Hematopoietic multipotent progenitor cell (in vitro differentiated cells): ENCODE results near the gene DNAH9. TPM values are rescaled to one million over a fixed set of nuclear protein-coding genes. Genes with fewer than 3 reads are reported as not detected.
"Not testable (repeated sequence)": the region's sequence is repeated elsewhere in the genome, so short reads cannot be mapped to it uniquely, and the experiment has no call there.

Experiments
- DNase-seq, 3 donors: peaks; one replicate each; pipeline ENCODE4 v3.0.0-alpha.2; 2011 to 2015; ENCODE audit warnings: low read depth in 2 of 3, low spot score in 2 of 3
- total RNA-seq: library from RNA; depleted of rRNA; stranded (reverse); fragments of >200 nt; gene quantifications from one replicate; pipeline ENCODE4 v1.2.3, GENCODE V29; 2012

The DNAH9 gene
- total RNA-seq, 1 donor, result under 0.01 TPM

- not testable (repeated sequence) for DNase-seq
These were observed 351.3 kb downstream of the DNAH9 start for GRCh38 chr17:11949571-11949970.

GRCh38 chr17:11950771-11951519 lies 352.7 kb downstream of the DNAH9 start:
- DNase-seq, result no peak

DNA sequence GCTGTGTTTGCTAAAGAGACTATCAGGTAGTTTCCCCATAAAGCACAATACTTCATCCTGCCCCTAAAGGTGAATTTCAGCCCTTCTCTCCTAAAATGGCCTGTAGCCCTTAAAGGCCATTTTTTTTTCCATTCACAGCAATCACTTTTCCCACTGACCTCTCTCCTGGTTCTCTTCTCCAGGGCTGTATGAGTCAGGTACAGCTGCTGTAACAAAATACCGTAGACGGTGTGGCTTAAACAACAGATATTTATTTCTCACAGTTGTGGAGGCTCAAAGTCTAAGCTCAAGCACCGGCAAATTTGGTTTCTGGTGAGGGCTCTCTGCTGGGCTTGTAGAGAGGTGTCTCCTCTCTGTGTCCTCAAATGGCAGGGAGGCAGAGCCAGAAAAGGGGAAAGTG lies 354.3 kb downstream of the DNAH9 start:
- DNase-seq, result no peak

DNA sequence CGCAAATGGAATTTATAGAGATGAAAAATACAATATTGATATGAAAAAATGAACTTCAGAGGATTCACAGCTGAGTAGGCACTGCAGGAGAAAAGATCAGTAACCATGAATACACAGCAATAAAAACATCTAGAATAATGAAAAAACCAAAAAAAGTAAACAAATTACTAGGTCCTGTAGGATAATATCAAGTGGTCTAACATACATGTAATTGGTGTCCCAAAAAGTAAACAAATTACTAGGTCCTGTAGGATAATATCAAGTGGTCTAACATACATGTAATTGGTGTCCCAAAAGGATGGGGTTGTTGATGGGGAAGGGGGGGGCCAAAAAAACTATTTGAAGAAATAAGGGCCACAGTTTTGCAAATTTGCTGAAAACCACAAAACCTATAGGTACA lies 355.7 kb downstream of the DNAH9 start:
- peak in 1 of 3 donors; percentile 4 for DNase-seq

GRCh38 chr17:11954936-11955335 lies 356.7 kb downstream of the DNAH9 start:
- no peak for DNase-seq

DNA sequence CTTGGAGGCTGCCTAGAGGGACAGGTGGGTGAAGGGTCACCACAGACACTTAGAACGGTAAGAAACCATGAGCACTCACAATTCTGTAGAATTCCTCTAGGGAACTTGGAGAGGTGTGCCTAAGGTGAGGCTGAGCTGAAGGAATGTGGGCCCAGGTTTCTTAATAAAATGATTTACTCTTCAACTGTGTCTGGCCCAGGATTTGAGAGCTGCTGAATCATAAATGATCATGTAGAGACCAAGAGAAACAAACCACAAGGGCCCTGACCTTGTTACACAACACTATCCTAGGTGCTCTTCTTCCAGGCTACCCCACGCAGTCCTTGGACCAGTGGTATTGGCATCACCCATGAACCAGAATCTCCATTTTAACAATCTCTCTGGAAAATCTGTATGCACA lies 371.3 kb downstream of the DNAH9 start:
- no peak for DNase-seq

- DNase-seq, result not testable (repeated sequence)
These were observed 374.5 kb downstream of the DNAH9 start for GRCh38 chr17:11972741-11973140.

GRCh38 chr17:11979795-11980194 lies 381.5 kb downstream of the DNAH9 start:
- DNase-seq, result no peak

GRCh38 chr17:11980813-11981212 lies 382.5 kb downstream of the DNAH9 start:
- DNase-seq, result no peak

- DNase-seq, result no peak
These were observed 383.6 kb downstream of the DNAH9 start for GRCh38 chr17:11981862-11982261.

DNA sequence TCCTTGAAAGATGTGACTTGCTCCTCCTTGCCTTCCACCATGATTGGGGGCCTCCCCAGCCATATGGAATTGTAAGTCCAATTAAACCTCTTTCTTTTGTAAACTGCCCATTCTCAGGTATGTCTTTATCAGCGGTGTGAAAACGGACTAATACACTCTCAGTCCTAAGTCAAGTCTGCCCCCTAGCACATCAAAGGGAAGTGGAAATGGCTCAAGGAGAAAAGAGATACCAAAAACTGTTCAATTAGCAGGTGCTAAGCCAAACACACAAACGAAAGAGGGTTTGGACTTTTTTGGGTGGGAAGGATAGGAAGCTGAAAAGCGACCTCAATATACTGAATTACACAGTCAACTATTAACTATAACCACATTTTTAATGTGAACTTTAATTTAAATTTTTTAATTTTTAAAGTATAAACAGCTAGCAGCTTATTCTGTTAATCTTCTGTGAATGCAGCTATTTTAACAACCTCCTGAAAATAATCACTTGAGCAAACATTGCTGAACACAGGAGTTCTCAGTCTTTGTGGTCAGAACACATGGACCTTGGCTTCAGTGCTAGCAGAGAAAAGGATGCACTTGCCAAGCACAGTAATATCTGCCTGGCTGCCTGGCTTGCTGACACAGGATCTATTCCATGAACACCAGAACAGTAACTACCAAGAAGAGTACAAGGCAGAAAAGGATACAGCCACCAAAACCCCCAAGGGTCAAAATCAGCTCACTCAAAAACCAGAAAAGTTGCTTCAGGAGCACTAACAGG lies 388.1 kb downstream of the DNAH9 start:
- DNase-seq, result no peak

DNA sequence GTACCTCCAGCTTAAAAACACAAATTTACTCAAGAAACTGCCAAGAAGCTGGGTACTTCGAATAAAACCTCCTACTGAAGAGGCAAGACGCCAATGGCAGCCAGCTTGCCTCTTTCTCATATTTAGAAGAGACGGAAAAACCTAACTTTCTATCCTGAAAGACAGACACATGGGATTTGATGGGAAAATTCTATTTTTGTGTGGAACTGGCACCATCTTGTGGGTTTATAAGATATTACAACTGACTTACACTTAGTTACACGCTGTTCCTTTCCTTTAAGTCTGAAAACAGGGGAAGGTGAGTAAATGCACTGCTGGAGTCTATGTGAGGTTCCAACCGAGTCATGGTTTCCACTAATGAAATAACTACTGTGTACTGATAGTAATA lies 388.7 kb downstream of the DNAH9 start:
- DNase-seq, result no peak

GRCh38 chr17:11990363-11990983 lies 392.2 kb downstream of the DNAH9 start:
- DNase-seq, result no peak

DNA sequence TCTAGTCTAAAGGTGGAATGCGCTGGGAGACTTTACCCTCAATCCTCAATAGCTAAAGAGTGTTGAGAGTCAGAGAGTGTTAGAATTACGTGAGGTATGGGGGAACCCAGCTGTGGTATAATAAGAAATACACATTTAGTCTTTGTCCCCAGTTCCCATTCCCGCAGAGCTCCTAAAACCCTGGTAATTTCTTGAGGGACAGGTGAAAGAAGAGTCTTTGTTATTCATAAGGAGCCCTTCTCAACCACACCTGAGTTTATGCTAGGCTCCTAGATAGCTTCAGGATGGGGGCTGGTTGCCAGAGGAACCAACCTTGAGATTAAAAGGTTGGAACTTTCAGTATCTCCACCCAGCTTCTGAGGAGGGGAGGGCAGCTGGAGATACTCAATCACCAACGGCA lies 393.2 kb downstream of the DNAH9 start:
- no peak for DNase-seq

DNA sequence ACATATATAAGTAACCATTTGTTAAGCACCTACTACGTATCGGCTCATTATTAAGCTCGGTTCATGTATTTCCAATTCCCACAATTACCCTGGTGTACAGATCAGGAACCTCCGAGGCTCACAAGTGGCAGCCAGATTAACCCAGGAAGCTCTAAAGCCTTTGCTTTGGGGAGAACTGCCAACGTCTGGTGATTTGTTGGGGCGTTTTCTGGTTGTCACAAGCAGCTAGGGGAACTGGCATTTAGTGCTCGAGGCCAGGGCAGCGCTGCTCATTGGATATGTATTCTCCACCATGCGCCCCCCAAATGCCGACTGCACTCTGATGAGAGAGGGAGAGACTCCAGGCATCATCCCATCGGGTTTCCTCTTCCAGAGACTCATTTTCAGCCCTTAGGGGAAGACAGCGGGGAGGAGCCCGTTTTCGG lies 398.5 kb downstream of the DNAH9 start:
- DNase-seq, result peak in 2 of 3 donors; percentile 79 to 94

- peak; percentile 88 to 96 (median 95) for DNase-seq
These were observed 399.1 kb downstream of the DNAH9 start, which contains the start of gene ZNF18 for GRCh38 chr17:11997147-11997971. Gene ZNF18 (minus strand): TSS chr17:11997475. CDS start chr17:11992829, 4,646 bp downstream.

GRCh38 chr17:11997972-11998233 lies 399.6 kb downstream of the DNAH9 start:
- DNase-seq, result no peak

- no peak for DNase-seq
These were observed 401.4 kb downstream of the DNAH9 start for GRCh38 chr17:11999696-12000095.

GRCh38 chr17:12007466-12007865 lies 409.2 kb downstream of the DNAH9 start:
- DNase-seq, result no peak
